Activated naive CD8-positive, alpha-beta T cell (primary cell): ENCODE data around the gene RFX3.

Experiments used
- H3K27ac Mint-ChIP-seq: one replicate; pipeline ENCODE4 v1.8.0; 2021; ENCODE audit warnings: mixed read lengths
- H3K27me3 Mint-ChIP-seq: one replicate; pipeline ENCODE4 v1.8.0; 2021; ENCODE audit warnings: mixed read lengths
- H3K36me3 Mint-ChIP-seq: one replicate; pipeline ENCODE4 v1.8.0; 2021; ENCODE audit warnings: mixed read lengths
- H3K4me1 Mint-ChIP-seq: one replicate; pipeline ENCODE4 v1.8.0; 2021; ENCODE audit warnings: low read depth, mixed read lengths
- H3K4me3 Mint-ChIP-seq: one replicate; pipeline ENCODE4 v1.8.0; 2021; ENCODE audit warnings: mild to moderate bottlenecking, mixed read lengths
- H3K9me3 Mint-ChIP-seq: one replicate; pipeline ENCODE4 v1.8.0; 2021; ENCODE audit warnings: low read depth, mixed read lengths

Gene RFX3

DNA sequence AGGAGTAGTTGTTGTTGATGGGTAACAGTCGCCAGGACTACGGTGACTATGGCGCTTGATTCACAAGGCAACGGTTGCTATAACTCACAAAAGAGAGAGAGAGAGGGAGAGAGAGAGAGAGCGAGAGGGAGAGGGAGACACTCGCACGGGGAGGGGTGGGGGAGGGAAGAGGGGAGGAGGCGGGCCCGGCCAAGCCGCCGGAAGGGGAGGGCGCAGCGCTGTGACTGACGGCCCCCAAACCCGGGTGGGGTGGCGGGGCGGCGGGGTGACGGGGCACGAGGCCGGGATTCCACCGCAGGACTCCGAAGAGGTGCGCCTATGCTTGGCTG lies at the start of gene RFX3:
TSS of gene RFX3 (minus strand) at position 166 of the 329 bp plus-strand sequence. CDS start 130,413 bp downstream, outside the sequence.
- H3K27me3 Mint-ChIP-seq = no peaks in the 10 kb centered on the region
- peak within 1 kb of the TSS; percentile 100 for H3K27ac Mint-ChIP-seq
- H3K4me1 Mint-ChIP-seq = peaks cover 61% of the 10 kb centered on the region
- H3K4me3 Mint-ChIP-seq = peak within 1 kb of the TSS; percentile 96
- no peaks in the 10 kb centered on the region for H3K9me3 Mint-ChIP-seq
- peaks cover 6% of the 10 kb centered on the region for H3K36me3 Mint-ChIP-seq

DNA sequence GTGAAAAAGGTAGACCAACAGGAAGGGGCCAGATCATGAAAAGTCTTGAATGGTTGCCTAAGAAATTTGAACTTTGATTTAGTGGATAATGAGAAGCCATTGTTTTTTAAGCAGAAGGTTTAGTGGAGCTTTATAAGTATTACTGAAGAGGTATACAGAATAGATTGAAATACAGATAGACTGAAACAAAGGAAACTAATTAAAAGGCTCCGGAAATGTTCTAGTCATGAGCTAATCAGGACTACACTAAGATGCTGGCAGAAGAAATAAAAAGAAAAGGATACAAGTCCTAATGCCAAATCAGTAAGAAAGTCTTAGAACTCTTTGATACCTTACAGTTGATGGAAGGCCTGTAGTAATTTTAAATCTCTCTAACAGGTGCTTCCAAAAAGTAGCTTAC lies 45.7 kb upstream of the RFX3 start:
- Mint-ChIP-seq H3K4me1 (no peaks in the 10 kb centered on the region), H3K27me3 (no peaks in the 10 kb centered on the region), H3K4me3 (no peak overlapping the region), H3K36me3 (peaks cover under 1% of the 10 kb centered on the region), H3K9me3 (no peaks in the 10 kb centered on the region), H3K27ac (no peak overlapping the region)

DNA sequence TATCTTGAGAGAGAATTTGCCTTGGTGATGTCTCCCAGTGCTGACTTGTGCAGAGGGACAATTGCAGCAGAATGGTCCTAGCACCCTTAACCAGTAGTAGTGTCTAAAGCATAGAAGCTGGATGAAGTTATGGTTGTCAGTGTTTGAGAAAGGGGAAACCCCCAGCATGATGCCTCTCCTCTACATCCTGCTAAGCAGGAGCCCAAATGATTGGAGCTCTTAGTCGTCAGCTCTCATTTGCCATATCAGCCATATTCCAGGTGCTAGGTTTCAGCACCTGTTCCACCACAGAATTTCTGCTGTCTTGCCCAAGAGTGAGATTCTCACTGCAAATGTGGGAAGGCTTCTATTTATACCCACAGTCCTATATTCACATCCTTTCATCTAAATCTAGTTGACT lies 43.7 kb upstream of the RFX3 start:
- Mint-ChIP-seq H3K4me1 (no peaks in the 10 kb centered on the region), H3K27me3 (no peaks in the 10 kb centered on the region), H3K36me3 (peaks cover 5% of the 10 kb centered on the region), H3K9me3 (no peaks in the 10 kb centered on the region), H3K27ac (no peak overlapping the region), H3K4me3 (no peak overlapping the region)

DNA sequence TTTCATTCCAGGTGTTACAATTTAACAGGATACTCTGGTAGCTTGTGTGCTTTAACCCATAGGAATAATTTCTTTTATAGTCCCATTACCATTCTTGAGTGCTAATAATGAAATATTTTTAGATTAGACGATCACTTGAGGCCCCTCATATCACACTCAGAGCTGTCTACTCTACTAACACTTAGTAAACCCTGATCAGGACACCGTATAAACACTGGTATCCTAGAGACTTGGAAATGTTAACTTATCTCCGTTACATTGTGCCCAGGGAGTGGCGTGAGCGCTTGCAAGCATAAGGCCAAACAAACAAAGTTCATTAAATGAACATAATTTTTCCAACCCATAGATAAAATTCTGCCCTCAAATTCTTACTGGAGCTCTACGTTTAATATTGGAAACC lies 42.2 kb upstream of the RFX3 start:
- Mint-ChIP-seq H3K9me3 (no peaks in the 10 kb centered on the region), H3K27ac (no peak overlapping the region), H3K27me3 (no peaks in the 10 kb centered on the region), H3K4me3 (no peak overlapping the region), H3K36me3 (peaks cover 5% of the 10 kb centered on the region), H3K4me1 (no peaks in the 10 kb centered on the region)

DNA sequence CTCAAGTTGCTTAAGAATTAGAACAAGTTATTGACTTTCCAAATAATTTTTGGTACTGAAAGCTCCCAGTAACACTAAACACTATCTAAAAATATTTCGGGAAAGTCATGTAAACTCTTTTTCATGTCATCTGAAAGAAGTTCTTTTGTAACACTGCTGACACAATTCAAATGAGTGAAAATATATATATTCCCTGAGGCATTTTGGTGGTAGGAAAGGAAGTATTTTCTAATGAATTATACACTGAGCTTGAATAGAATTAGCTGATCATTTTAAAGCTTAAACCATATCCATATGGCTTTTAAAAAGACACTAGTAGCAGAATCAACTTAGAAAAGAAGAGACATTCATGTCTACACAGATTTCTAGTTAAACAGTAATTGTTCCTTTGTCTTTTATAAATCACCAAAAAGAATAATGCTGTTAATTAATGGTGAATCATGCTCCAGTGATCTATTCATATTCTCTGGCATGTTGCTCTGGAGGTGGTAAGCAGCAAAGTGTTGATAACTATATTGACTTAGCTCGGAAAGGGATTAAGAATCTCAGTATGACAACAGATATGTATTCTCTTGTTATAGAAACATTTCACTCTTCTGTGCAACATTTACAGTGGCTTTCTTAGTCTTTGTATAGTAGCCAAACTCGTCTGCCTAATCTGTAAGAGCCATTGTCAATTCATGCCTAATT lies 27.4 kb upstream of the RFX3 start:
- H3K4me3 Mint-ChIP-seq = no peak overlapping the region
- peaks cover 16% of the 10 kb centered on the region for H3K36me3 Mint-ChIP-seq
- H3K4me1 Mint-ChIP-seq = no peaks in the 10 kb centered on the region
- no peaks in the 10 kb centered on the region for H3K27me3 Mint-ChIP-seq
- H3K27ac Mint-ChIP-seq = no peak overlapping the region
- no peaks in the 10 kb centered on the region for H3K9me3 Mint-ChIP-seq

DNA sequence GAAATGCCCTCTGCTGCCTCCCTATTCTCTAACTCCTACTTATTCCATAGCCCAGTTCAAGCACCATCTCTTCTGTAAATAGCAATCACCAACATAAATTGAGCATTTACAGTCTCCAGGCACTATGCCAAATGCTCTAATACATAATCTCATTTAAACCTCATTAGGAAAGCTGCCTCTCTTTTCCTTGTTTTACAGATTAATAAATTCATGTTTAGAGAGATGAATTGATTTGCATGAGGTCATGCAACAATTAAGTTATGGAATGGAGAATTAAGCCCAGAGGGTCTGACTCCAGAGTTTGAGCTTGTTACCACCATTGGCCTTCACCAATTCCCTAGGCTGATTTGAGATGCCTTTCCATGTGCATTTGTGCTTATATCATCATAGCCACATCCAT lies 23.4 kb upstream of the RFX3 start:
- no peaks in the 10 kb centered on the region for H3K9me3 Mint-ChIP-seq
- no peak overlapping the region for H3K27ac Mint-ChIP-seq
- no peaks in the 10 kb centered on the region for H3K27me3 Mint-ChIP-seq
- peaks cover 17% of the 10 kb centered on the region for H3K36me3 Mint-ChIP-seq
- H3K4me3 Mint-ChIP-seq = no peak overlapping the region
- peaks cover 4% of the 10 kb centered on the region for H3K4me1 Mint-ChIP-seq

DNA sequence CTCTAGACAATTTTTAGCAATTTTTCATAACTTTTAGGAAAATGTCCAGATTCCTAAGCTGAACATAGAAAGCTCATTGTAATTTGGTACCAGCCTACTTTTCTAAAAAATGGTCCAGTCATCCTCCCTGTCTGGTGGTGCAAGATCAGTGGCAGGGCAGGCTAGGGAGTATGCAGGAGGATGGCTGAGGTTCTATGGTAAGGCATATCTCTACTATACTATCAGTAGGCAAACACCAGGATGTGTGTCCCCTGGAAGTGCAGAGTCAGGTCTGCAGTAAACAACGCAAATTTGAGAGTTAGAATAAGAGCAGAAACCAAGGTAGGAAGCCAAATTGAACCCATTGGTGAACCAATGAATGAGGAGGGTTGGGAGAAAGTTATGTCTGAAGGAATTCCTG lies 22.8 kb upstream of the RFX3 start:
- Mint-ChIP-seq H3K27ac (no peak overlapping the region), H3K9me3 (no peaks in the 10 kb centered on the region), H3K36me3 (peaks cover 17% of the 10 kb centered on the region), H3K27me3 (no peaks in the 10 kb centered on the region), H3K4me3 (no peak overlapping the region), H3K4me1 (peaks cover 7% of the 10 kb centered on the region)

DNA sequence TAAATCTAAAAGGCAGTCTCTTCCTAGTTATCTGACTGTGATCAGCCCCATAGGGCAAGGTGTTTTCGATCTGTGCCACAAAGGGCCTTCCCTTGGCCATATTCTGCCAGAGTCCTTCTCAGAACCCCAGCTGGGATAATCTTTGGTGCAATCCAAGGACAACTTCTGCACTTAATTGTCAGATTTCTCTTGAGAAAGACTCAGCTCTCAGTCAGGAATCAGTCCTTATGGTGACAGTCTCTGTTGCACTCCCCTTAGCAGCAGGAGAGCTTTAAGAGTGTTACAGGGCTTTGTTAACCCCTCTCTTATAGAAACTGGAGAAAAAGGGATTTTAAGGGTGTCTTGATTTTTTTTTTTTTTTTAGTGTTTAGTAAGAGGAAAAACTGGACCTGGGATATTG lies 15.4 kb upstream of the RFX3 start:
- Mint-ChIP-seq H3K4me3 (no peak overlapping the region), H3K9me3 (no peaks in the 10 kb centered on the region), H3K4me1 (peaks cover 18% of the 10 kb centered on the region), H3K27ac (no peak overlapping the region), H3K27me3 (no peaks in the 10 kb centered on the region), H3K36me3 (peaks cover 3% of the 10 kb centered on the region)

DNA sequence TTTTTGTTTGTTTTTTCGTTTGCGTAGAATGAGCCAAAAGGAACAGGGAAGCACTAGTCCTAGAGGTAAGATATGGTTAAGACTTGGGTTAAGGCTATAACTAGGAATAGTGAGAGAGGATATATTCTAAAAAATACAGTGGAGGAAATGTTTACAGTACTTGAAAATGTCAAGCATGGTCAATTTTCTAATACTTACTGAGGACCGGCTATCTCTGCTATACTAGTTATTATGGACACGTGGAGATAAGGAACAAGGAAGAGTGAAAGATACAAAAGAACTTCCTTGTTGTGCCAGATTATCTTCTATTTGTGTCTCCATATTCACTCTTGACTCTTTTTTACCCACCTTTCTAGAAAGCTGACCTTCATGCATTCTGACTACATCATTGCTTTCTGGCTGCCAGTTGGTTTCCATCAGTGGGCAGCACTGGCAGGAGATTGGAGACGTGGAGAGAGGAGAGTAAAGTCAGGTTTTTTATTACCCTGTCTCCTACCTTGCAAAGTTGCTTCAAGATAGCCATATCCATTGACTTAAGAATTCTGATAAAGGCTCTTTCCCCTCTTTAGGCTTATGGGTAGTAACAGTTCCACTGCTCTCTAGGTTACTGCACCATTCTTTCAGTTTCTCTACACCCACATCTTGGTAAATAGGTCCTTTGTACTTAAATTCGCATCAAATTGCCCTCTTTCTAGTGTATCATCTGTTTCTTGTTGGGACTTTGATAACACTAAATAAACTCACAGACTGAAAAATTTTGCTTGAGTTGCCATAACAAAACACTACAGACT lies 9.0 kb upstream of the RFX3 start:
- Mint-ChIP-seq H3K9me3 (no peaks in the 10 kb centered on the region), H3K4me1 (peaks cover 35% of the 10 kb centered on the region), H3K27me3 (no peaks in the 10 kb centered on the region), H3K36me3 (peaks cover 5% of the 10 kb centered on the region), H3K27ac (peak overlapping the region; percentile 62), H3K4me3 (peak overlapping the region; percentile 18)

DNA sequence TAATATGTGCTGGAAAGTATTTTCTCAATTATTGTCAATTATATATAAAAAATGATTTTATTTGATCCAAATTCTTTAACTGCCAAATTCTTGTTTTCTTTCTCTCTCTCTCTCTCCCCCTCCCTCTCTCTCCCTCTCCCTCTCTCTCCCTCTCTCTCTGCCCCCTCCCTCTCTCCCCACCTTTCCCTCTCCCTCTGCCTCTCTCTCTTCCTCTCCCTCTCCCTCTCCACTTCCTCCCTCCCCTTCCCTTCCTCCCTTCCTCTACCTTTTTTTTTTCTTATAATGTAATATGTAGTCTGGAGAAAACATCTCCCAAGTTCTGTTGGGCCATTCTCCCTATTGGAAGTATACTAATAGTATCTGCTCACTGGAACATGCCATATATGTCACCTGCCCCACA lies 6.4 kb upstream of the RFX3 start:
- H3K9me3 Mint-ChIP-seq = no peaks in the 10 kb centered on the region

DNA sequence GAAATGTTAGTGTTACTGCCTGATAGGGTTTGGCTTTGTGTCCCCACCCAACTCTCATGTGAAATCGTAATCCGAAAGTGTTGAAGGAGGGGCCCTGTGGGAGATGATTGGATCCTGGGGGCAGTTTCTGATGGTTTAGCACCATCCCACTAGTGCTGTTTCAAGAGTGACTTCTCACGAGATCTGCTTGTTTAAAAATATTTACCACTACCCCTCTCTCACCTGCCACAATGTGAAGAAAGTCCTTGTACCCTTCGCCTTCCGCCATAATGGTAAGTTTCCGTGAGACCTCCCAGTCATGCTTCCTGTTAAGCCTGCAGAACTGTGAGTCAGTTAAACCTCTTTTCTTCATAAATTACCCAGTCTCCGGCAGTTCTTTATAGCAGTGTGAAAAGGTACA lies 2.6 kb upstream of the RFX3 start:
- Mint-ChIP-seq H3K36me3 (peaks cover 9% of the 10 kb centered on the region), H3K4me1 (peaks cover 53% of the 10 kb centered on the region), H3K9me3 (no peaks in the 10 kb centered on the region), H3K27ac (peak overlapping the region; percentile 100), H3K4me3 (peak overlapping the region; percentile 96), H3K27me3 (no peaks in the 10 kb centered on the region)

More for the DNA sequence above, 6.4 kb upstream of the RFX3 start:
- H3K4me3 Mint-ChIP-seq = no peak overlapping the region
- H3K36me3 Mint-ChIP-seq = peaks cover 9% of the 10 kb centered on the region
- H3K27me3 Mint-ChIP-seq = no peaks in the 10 kb centered on the region
- H3K4me1 Mint-ChIP-seq = peaks cover 60% of the 10 kb centered on the region
- H3K27ac Mint-ChIP-seq = no peak overlapping the region

DNA sequence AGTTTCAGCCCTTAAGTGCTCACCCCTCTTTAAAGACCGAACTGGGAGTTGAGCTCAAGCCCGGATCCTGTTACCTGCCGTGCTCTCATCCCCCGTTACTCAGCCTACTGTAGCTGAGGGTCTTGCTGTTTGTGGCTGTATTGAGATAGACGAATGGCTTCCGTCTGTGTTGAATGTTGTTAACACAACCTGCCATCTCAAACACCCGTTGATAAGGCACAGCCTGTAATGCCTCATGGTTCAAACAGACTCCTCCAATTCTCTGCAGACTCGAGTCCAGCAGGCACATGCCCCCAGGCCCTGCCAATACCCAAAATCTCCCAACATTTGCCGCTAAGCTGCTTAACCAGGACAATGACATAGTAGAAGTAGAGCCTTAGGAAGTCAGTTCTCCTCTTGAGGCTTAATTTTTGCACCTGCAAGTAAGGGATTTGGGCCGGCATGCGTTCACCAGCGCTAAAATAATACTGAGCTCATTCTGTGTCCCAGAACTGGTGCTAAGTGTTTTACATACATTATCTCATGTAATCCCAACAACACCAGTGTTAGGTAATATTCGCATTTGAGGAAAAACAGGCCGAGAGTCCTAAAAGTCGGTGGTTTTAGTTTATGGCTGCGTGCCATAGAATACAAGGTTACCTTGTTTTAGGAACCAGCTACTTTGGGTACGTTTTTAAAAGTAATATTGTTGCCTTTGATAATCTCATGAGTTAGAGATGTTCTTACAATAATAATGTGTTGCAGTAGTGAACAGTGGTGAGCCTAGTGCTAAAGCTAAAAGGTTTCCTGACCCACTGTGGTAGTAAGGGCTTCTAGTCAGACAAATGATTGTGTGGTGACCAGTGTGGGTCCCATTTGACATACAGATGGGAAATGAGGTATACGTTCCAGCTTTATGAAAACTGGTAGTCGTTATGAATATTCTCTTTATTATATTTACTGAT lies 1.5 kb upstream of the RFX3 start:
- H3K4me1 Mint-ChIP-seq = peaks cover 59% of the 10 kb centered on the region
- H3K9me3 Mint-ChIP-seq = no peaks in the 10 kb centered on the region
- peak overlapping the region; percentile 100 for H3K27ac Mint-ChIP-seq
- no peaks in the 10 kb centered on the region for H3K27me3 Mint-ChIP-seq
- H3K36me3 Mint-ChIP-seq = peaks cover 9% of the 10 kb centered on the region
- H3K4me3 Mint-ChIP-seq = peak overlapping the region; percentile 96

DNA sequence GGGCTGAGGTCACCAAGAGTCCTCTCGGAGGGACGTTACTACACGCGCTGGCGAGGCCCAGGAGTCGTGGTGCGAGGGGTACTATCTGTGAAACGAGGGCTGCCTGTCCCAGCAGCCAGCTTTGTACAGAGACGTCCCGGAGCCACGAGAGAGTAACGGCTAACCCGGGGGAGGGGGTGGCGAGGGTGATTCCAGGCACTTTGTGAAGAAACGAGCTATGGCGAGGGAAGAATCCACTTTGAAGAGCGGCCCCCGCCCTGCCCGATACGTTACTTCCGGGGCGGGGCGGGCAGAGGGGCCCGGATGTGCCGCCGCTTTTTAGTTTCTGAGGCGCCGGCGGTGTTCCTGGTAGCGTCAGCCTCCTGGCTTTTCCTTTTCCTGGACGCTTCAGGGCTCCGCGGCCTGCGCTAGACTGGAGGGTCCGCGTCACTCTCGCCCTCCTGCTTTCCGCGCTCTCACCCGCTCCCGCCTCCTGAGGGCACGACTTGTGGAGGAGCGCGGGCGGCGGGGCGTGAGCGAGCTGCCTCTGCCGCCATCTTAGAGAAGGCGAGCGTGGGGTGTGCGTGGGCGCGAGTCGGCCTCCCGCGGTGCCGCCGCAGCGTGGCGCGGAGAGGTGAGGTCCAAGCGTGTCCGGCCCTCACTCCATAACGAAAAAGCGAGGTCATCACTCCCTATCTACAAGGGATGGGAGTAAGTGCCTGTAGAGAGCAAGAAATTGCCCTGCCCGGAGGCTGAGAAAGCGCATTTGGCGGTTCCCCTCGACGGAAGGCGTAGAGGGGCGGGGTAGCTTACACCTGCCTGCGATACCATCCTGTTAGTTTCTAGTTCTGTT lies 580 bp upstream of the RFX3 start:
- H3K9me3 Mint-ChIP-seq = no peaks in the 10 kb centered on the region
- H3K36me3 Mint-ChIP-seq = peaks cover 8% of the 10 kb centered on the region
- peak overlapping the region; percentile 100 for H3K27ac Mint-ChIP-seq
- H3K4me1 Mint-ChIP-seq = peaks cover 61% of the 10 kb centered on the region
- H3K27me3 Mint-ChIP-seq = no peaks in the 10 kb centered on the region
- H3K4me3 Mint-ChIP-seq = peak overlapping the region; percentile 96

DNA sequence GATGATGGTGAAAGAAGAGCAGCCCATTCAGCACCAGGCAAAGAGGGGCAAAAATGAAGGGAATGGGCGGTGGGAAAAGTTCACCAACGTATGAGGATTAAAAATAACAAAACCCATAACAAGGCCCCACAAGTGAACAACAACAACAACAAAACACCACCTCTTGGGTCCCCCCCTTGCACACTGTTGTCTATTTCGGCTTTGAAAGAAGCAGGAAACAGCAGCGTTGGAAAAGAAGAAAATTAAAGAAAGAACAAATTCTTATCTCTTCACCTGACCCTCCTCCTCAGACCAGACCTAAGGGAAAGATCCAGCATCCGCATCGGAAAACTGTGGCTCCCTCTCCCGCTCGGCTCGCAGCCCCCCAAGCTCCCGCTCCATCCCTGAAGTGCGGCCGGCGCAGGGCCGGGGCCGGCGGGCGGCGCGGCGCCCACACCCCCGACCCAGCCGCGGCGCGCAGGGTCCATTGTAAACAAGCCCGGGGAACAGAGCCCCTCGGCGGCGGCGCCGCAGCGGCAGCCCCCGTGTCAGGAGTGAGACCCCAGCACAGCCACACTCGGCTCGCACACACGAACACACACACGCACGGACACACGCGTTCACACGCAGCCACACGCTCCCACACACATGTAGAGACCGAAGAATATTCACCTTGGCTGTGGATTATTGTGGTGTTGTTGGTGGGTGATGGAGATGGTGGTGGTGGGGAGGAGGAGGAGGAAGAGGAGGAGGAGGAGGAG lies 535 bp downstream of the RFX3 start:
- H3K36me3 Mint-ChIP-seq = peaks cover 5% of the 10 kb centered on the region
- H3K4me1 Mint-ChIP-seq = peaks cover 61% of the 10 kb centered on the region
- H3K9me3 Mint-ChIP-seq = no peaks in the 10 kb centered on the region
- H3K27me3 Mint-ChIP-seq = no peaks in the 10 kb centered on the region
- peak overlapping the region; percentile 100 for H3K27ac Mint-ChIP-seq
- peak overlapping the region; percentile 96 for H3K4me3 Mint-ChIP-seq
